Neuron (in vitro differentiated cells): ENCODE measurements around the gene ARSK.

Experiments
- H2AFZ ChIP-seq: one replicate; pipeline ENCODE4 v1.6.1; 2013; ENCODE audit warnings: low read depth, mild to moderate bottlenecking, inconsistent platforms, low read length, moderate library complexity
- H3K27me3 ChIP-seq: one replicate; pipeline ENCODE4 v1.6.1; 2013; ENCODE audit warnings: low read length; ENCODE audit not compliant: insufficient read depth
- H3K36me3 ChIP-seq: one replicate; pipeline ENCODE4 v1.6.1; 2013; ENCODE audit warnings: low read length; ENCODE audit not compliant: insufficient read depth
- H3K4me1 ChIP-seq: one replicate; pipeline ENCODE4 v1.6.1; 2013; ENCODE audit warnings: low read length; ENCODE audit not compliant: insufficient read depth
- H3K4me3 ChIP-seq: 2 replicates; pipeline ENCODE4 v1.5.1; 2013; ENCODE audit warnings: mild to moderate bottlenecking, low read length, moderate library complexity
- H3K9me3 ChIP-seq: one replicate; pipeline ENCODE4 v1.6.1; 2013; ENCODE audit warnings: low read length

The ARSK gene

GRCh38 chr5:95583992-95584391 lies 29.1 kb downstream of the ARSK start:
- Histone ChIP-seq H3K27me3 (no peaks in the 10 kb centered on the region), H3K9me3 (no peaks in the 10 kb centered on the region), H2AFZ (no peak overlapping the region), H3K4me1 (no peaks in the 10 kb centered on the region), H3K4me3 (no peak overlapping the region), H3K36me3 (no peaks in the 10 kb centered on the region)

- H3K4me3 ChIP-seq: no peak overlapping the region
- H2AFZ ChIP-seq: no peak overlapping the region
- no peaks in the 10 kb centered on the region for H3K36me3 ChIP-seq
- H3K4me1 ChIP-seq: no peaks in the 10 kb centered on the region
- no peaks in the 10 kb centered on the region for H3K27me3 ChIP-seq
- no peaks in the 10 kb centered on the region for H3K9me3 ChIP-seq
These were observed 36.0 kb downstream of the ARSK start for GRCh38 chr5:95590880-95591279.

GRCh38 chr5:95591490-95591901 lies 36.6 kb downstream of the ARSK start:
- no peaks in the 10 kb centered on the region for H3K36me3 ChIP-seq
- H3K4me1 ChIP-seq: no peaks in the 10 kb centered on the region
- no peaks in the 10 kb centered on the region for H3K27me3 ChIP-seq
- no peaks in the 10 kb centered on the region for H3K9me3 ChIP-seq
- H3K4me3 ChIP-seq: no peak overlapping the region
- no peak overlapping the region for H2AFZ ChIP-seq

GRCh38 chr5:95595289-95595931 lies 40.5 kb downstream of the ARSK start:
- no peaks in the 10 kb centered on the region for H3K36me3 ChIP-seq
- H3K4me1 ChIP-seq: no peaks in the 10 kb centered on the region
- no peak overlapping the region for H2AFZ ChIP-seq
- no peaks in the 10 kb centered on the region for H3K27me3 ChIP-seq
- no peaks in the 10 kb centered on the region for H3K9me3 ChIP-seq
- no peak overlapping the region for H3K4me3 ChIP-seq

- no peak overlapping the region for H2AFZ ChIP-seq
- H3K4me3 ChIP-seq: no peak overlapping the region
- peaks cover 2% of the 10 kb centered on the region for H3K36me3 ChIP-seq
- no peaks in the 10 kb centered on the region for H3K27me3 ChIP-seq
- H3K9me3 ChIP-seq: no peaks in the 10 kb centered on the region
- no peaks in the 10 kb centered on the region for H3K4me1 ChIP-seq
These were observed 44.4 kb downstream of the ARSK start for GRCh38 chr5:95599252-95599651.

GRCh38 chr5:95600557-95600956 lies 45.7 kb downstream of the ARSK start:
- Histone ChIP-seq H3K27me3 (no peaks in the 10 kb centered on the region), H3K4me3 (no peak overlapping the region), H3K36me3 (peaks cover 2% of the 10 kb centered on the region), H3K9me3 (no peaks in the 10 kb centered on the region), H3K4me1 (no peaks in the 10 kb centered on the region), H2AFZ (no peak overlapping the region)

- Histone ChIP-seq H3K27me3 (no peaks in the 10 kb centered on the region), H3K4me1 (no peaks in the 10 kb centered on the region), H2AFZ (no peak overlapping the region), H3K36me3 (peaks cover 2% of the 10 kb centered on the region), H3K4me3 (no peak overlapping the region), H3K9me3 (no peaks in the 10 kb centered on the region)
These were observed 50.9 kb downstream of the ARSK start for GRCh38 chr5:95605786-95606185.

- no peak overlapping the region for H2AFZ ChIP-seq
- no peaks in the 10 kb centered on the region for H3K36me3 ChIP-seq
- H3K4me3 ChIP-seq: no peak overlapping the region
- no peaks in the 10 kb centered on the region for H3K9me3 ChIP-seq
- H3K4me1 ChIP-seq: no peaks in the 10 kb centered on the region
- no peaks in the 10 kb centered on the region for H3K27me3 ChIP-seq
These were observed 51.5 kb downstream of the ARSK start for GRCh38 chr5:95606419-95606818.

- Histone ChIP-seq H3K36me3 (no peaks in the 10 kb centered on the region), H3K4me3 (no peak overlapping the region), H2AFZ (no peak overlapping the region), H3K9me3 (peaks cover 5% of the 10 kb centered on the region), H3K4me1 (no peaks in the 10 kb centered on the region), H3K27me3 (no peaks in the 10 kb centered on the region)
These were observed 54.8 kb downstream of the ARSK start for GRCh38 chr5:95609711-95610110.

- H3K27me3 ChIP-seq: no peaks in the 10 kb centered on the region
- H3K36me3 ChIP-seq: no peaks in the 10 kb centered on the region
- H3K9me3 ChIP-seq: peaks cover 5% of the 10 kb centered on the region
- no peaks in the 10 kb centered on the region for H3K4me1 ChIP-seq
- H3K4me3 ChIP-seq: no peak overlapping the region
- no peak overlapping the region for H2AFZ ChIP-seq
These were observed 55.6 kb downstream of the ARSK start for GRCh38 chr5:95610546-95610945.

- Histone ChIP-seq H3K27me3 (no peaks in the 10 kb centered on the region), H3K36me3 (no peaks in the 10 kb centered on the region), H3K4me3 (no peak overlapping the region), H2AFZ (no peak overlapping the region), H3K4me1 (no peaks in the 10 kb centered on the region), H3K9me3 (peaks cover 5% of the 10 kb centered on the region)
These were observed 56.5 kb downstream of the ARSK start for GRCh38 chr5:95611396-95611795.

GRCh38 chr5:95613514-95613913 lies 58.6 kb downstream of the ARSK start:
- Histone ChIP-seq H3K4me1 (no peaks in the 10 kb centered on the region), H3K9me3 (peaks cover 5% of the 10 kb centered on the region), H2AFZ (no peak overlapping the region)

GRCh38 chr5:95615164-95615467 lies 60.2 kb downstream of the ARSK start:
- Histone ChIP-seq H2AFZ (no peak overlapping the region), H3K4me3 (no peak overlapping the region), H3K9me3 (peaks cover 5% of the 10 kb centered on the region), H3K36me3 (no peaks in the 10 kb centered on the region), H3K4me1 (peaks cover 4% of the 10 kb centered on the region), H3K27me3 (peaks cover 24% of the 10 kb centered on the region)

More at GRCh38 chr5:95613514-95613913, 58.6 kb downstream of the ARSK start:
- H3K36me3 ChIP-seq: no peaks in the 10 kb centered on the region
- peaks cover 8% of the 10 kb centered on the region for H3K27me3 ChIP-seq
- H3K4me3 ChIP-seq: no peak overlapping the region

- H3K36me3 ChIP-seq: no peaks in the 10 kb centered on the region
- peaks cover 4% of the 10 kb centered on the region for H3K4me1 ChIP-seq
- peaks cover 5% of the 10 kb centered on the region for H3K9me3 ChIP-seq
- H3K4me3 ChIP-seq: no peak overlapping the region
- H2AFZ ChIP-seq: no peak overlapping the region
- H3K27me3 ChIP-seq: peaks cover 42% of the 10 kb centered on the region
These were observed 62.2 kb downstream of the ARSK start for GRCh38 chr5:95617057-95617456.
